HepG2 (cell line): Measurements from ENCODE around the gene PTRH2. TPM values are rescaled to one million over a fixed set of nuclear protein-coding genes. Genes with fewer than 3 reads are reported as not detected.

Experiments
- AGO1 ChIP-seq: fragments of 200-400 bp; formaldehyde crosslinking; IDR thresholded peaks from 2 replicates; pipeline ENCODE4 v1.6.1; 2017; ENCODE audit warnings: mild to moderate bottlenecking, low read depth, low read length, moderate library complexity; ENCODE audit not compliant: poor library complexity, severe bottlenecking
- CBX1 ChIP-seq: IDR thresholded peaks from one replicate; pipeline ENCODE4 v1.6.1; 2016; ENCODE audit warnings: antibody characterized with exemption, low read depth
- JDP2 ChIP-seq: sonication (generic); formaldehyde crosslinking; IDR thresholded peaks from 2 replicates; pipeline ENCODE4 v1.8.1; 2022; ENCODE audit warnings: missing genetic modification reagents, borderline replicate concordance
- KDM4B ChIP-seq: sonication (generic); formaldehyde crosslinking; IDR thresholded peaks from 2 replicates; pipeline ENCODE4 v1.4.0; 2020; ENCODE audit warnings: missing genetic modification reagents
- KLF6 ChIP-seq: IDR thresholded peaks from 2 replicates; pipeline ENCODE4 v1.8.0; 2016; ENCODE audit warnings: missing biosample characterization, missing genetic modification reagents
- MAFG ChIP-seq: sonication (generic); formaldehyde crosslinking; IDR thresholded peaks from 2 replicates; pipeline ENCODE4 v1.5.1; 2020; ENCODE audit warnings: mild to moderate bottlenecking, missing genetic modification reagents
- MED1 ChIP-seq: sonication (generic); formaldehyde crosslinking; IDR thresholded peaks from 2 replicates; pipeline ENCODE4 v1.4.0; 2020; ENCODE audit warnings: missing genetic modification reagents
- PITX1 ChIP-seq: sonication (generic); formaldehyde crosslinking; IDR thresholded peaks from 2 replicates; pipeline ENCODE4 v1.5.1; 2020; ENCODE audit warnings: mild to moderate bottlenecking, missing genetic modification reagents
- PLRG1 ChIP-seq: fragments of 450-650 bp; conservative IDR thresholded peaks from 2 replicates; pipeline ENCODE4 v1.6.1; 2016
- SMARCE1 ChIP-seq: fragments of 450-650 bp; IDR thresholded peaks from 2 replicates; pipeline ENCODE4 v1.6.1; 2017; ENCODE audit warnings: borderline replicate concordance
- TARDBP ChIP-seq: sonication (generic); formaldehyde crosslinking; IDR thresholded peaks from 2 replicates; pipeline ENCODE4 v1.8.0; 2022; ENCODE audit warnings: mild to moderate bottlenecking, missing genetic modification reagents
- THAP8 ChIP-seq: sonication (generic); formaldehyde crosslinking; IDR thresholded peaks from 2 replicates; pipeline ENCODE4 v1.5.1; 2020; ENCODE audit warnings: missing genetic modification reagents, mild to moderate bottlenecking, borderline replicate concordance
- ZBTB42 ChIP-seq: sonication (generic); formaldehyde crosslinking; IDR thresholded peaks from 2 replicates; pipeline ENCODE4 v1.5.0; 2020; ENCODE audit warnings: mild to moderate bottlenecking, missing genetic modification reagents
- ZFP36 ChIP-seq: fragments of 150-350 bp; IDR thresholded peaks from 2 replicates; pipeline ENCODE4 v1.6.1; 2018; ENCODE audit warnings: borderline replicate concordance, low read length, low read depth; ENCODE audit not compliant: partially characterized antibody
- ZNF136 ChIP-seq: sonication (generic); formaldehyde crosslinking; IDR thresholded peaks from 2 replicates; pipeline ENCODE4 v1.8.1; 2022; ENCODE audit warnings: low read depth, mild to moderate bottlenecking, moderate library complexity, missing genetic modification reagents
- ZNF558 ChIP-seq: sonication (generic); formaldehyde crosslinking; IDR thresholded peaks from 2 replicates; pipeline ENCODE4 v1.9.0; 2022; ENCODE audit warnings: mild to moderate bottlenecking, missing genetic modification reagents, borderline replicate concordance
- ZNF639 ChIP-seq: conservative IDR thresholded peaks from 2 replicates; pipeline ENCODE4 v1.6.1; 2018; ENCODE audit warnings: missing genetic modification reagents
- ZNF761 ChIP-seq: sonication (generic); formaldehyde crosslinking; conservative IDR thresholded peaks from 2 replicates; pipeline ENCODE4 v1.4.0; 2020; ENCODE audit warnings: mild to moderate bottlenecking, missing genetic modification reagents
- ZSCAN22 ChIP-seq: sonication (generic); formaldehyde crosslinking; IDR thresholded peaks from 2 replicates; pipeline ENCODE4 v1.4.0; 2020; ENCODE audit warnings: mild to moderate bottlenecking, missing genetic modification reagents
- polyA plus RNA-seq, 8 experiments: library from polyadenylated mRNA; depleted of rRNA in 3 of 8; stranded (reverse) in 7 of 8; unstranded in 1 of 8; fragments of >200 nt; fragmentation: Illumina TruSeq in 4 of 8; extraction: Trizol in 4 of 8; gene quantifications; 2 replicates each; pipeline versions ENCODE4 v1.2.1 to v1.2.3, GENCODE V29; 2011 to 2016; ENCODE audit warnings: low read depth in 4 of 8, missing spikeins in 1 of 8, mixed read lengths in 1 of 8; ENCODE audit not compliant: insufficient read depth in 1 of 8
- total RNA-seq, 5 experiments: library from RNA; depleted of rRNA; stranded (reverse); fragments of >200 nt; fragmentation: Illumina TruSeq; extraction: Trizol; gene quantifications; 2 replicates each; pipeline ENCODE4 v1.2.3, GENCODE V29; 2016; ENCODE audit warnings: low read depth in 1 of 5
- TF ChIP-seq, protein P1 (sequence below): IDR thresholded peaks from 2 replicates; pipeline ENCODE4 v1.6.1; 2012; ENCODE audit warnings: inconsistent platforms
- TF ChIP-seq, protein P2 (sequence below): sonication (generic); formaldehyde crosslinking; IDR thresholded peaks from 2 replicates; pipeline ENCODE4 v1.4.0; 2020; ENCODE audit warnings: mild to moderate bottlenecking, missing genetic modification reagents
- TF ChIP-seq, protein P3 (sequence below): sonication (generic); formaldehyde crosslinking; IDR thresholded peaks from 2 replicates; pipeline ENCODE4 v1.8.0; 2022; ENCODE audit warnings: mild to moderate bottlenecking, missing genetic modification reagents; ENCODE audit not compliant: insufficient replicate concordance
- TF ChIP-seq, protein P4 (sequence below): sonication (generic); formaldehyde crosslinking; IDR thresholded peaks from 2 replicates; pipeline ENCODE4 v1.5.0; 2020; ENCODE audit warnings: mild to moderate bottlenecking, low read depth, missing genetic modification reagents, borderline replicate concordance
- TF ChIP-seq, protein P5 (sequence below): sonication (generic); formaldehyde crosslinking; IDR thresholded peaks from 2 replicates; pipeline ENCODE4 v1.4.0; 2020; ENCODE audit warnings: missing genetic modification reagents

Gene PTRH2
- total and polyA plus RNA-seq, 2 of the 13 experiments (the other 11 are each of a cell fraction or from before 2014, with no cell fraction given) = 67.7 to 83.3 TPM

DNA sequence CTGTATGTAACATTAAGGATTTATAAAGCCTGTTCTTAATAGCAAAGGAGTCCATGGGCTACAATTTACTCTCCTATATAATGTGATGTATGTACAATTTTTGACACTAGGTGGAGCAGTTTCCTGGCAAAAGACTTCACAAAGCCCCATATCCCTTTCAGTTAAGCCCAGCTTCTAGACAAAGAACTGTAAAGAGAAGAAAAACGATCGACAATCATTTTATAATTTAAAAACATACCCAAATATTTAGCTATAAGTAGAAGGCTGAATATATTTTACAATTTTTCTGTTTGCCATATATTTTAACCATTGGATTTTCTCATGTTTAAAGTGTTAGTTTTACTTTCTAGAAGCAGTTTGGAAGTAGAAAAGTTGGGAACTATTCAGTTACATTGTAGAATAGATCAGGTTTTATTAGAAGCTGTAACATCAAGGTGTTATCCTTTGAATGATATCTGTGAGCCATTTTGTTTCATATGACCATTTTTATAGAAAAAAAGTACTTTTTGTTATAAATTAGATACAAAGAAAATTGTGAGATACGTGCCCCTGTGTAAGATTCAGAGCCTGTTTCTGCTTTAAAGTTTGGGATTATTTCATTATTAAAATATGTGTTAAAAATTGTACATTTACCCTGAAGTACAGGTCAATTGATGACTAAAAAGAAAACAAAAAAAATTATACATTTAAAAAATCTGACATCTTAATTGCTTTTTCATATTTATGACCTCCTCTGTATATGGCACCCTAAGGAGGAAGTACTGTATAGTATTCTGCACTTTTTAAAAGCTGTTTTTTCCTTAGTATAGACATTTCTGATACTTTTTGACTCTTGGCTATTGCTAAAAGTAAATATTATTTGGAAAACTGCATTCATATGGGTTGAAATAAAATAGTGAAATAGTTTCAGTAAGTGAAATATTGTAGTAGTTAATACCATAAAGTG lies 46.6 kb upstream of the PTRH2 start (continued):
- TF ChIP-seq THAP8 (CRISPR knock-in tag) = no peak
- TF ChIP-seq PLRG1 = no peak
- no peak for TF ChIP-seq PITX1 (CRISPR knock-in tag)
- TF ChIP-seq TARDBP (CRISPR knock-in tag) = peak; percentile 28; the same call in 1 of the 2 replicates
- TF ChIP-seq SMARCE1 = no peak
- no peak for TF ChIP-seq ZNF136 (CRISPR knock-in tag)
- TF ChIP-seq ZSCAN22 = no peak
- TF ChIP-seq, protein P1, sequence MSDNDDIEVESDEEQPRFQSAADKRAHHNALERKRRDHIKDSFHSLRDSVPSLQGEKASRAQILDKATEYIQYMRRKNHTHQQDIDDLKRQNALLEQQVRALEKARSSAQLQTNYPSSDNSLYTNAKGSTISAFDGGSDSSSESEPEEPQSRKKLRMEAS = no peak
- 0 out of 2 replicates have a peak, but pooled peaks have one; percentile 25 for TF ChIP-seq KLF6 (CRISPR knock-in tag)
- TF ChIP-seq ZFP36 = no peak
- TF ChIP-seq, protein P2, sequence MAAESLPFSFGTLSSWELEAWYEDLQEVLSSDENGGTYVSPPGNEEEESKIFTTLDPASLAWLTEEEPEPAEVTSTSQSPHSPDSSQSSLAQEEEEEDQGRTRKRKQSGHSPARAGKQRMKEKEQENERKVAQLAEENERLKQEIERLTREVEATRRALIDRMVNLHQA (CRISPR knock-in tag) = no peak
- peak; percentile 43 for TF ChIP-seq MED1
- no peak for TF ChIP-seq ZNF639
- TF ChIP-seq MAFG (CRISPR knock-in tag) = no peak
- no peak for TF ChIP-seq KDM4B (CRISPR knock-in tag)
- TF ChIP-seq ZNF761 (CRISPR knock-in tag) = no peak
- TF ChIP-seq ZBTB42 (CRISPR knock-in tag) = no peak
- TF ChIP-seq, protein P3, sequence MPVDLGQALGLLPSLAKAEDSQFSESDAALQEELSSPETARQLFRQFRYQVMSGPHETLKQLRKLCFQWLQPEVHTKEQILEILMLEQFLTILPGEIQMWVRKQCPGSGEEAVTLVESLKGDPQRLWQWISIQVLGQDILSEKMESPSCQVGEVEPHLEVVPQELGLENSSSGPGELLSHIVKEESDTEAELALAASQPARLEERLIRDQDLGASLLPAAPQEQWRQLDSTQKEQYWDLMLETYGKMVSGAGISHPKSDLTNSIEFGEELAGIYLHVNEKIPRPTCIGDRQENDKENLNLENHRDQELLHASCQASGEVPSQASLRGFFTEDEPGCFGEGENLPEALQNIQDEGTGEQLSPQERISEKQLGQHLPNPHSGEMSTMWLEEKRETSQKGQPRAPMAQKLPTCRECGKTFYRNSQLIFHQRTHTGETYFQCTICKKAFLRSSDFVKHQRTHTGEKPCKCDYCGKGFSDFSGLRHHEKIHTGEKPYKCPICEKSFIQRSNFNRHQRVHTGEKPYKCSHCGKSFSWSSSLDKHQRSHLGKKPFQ (CRISPR knock-in tag) = no peak
- no peak for TF ChIP-seq AGO1
- TF ChIP-seq, protein P4, sequence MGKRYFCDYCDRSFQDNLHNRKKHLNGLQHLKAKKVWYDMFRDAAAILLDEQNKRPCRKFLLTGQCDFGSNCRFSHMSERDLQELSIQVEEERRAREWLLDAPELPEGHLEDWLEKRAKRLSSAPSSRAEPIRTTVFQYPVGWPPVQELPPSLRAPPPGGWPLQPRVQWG (CRISPR knock-in tag) = no peak
- TF ChIP-seq JDP2 (CRISPR knock-in tag) = no peak
- TF ChIP-seq, protein P5, sequence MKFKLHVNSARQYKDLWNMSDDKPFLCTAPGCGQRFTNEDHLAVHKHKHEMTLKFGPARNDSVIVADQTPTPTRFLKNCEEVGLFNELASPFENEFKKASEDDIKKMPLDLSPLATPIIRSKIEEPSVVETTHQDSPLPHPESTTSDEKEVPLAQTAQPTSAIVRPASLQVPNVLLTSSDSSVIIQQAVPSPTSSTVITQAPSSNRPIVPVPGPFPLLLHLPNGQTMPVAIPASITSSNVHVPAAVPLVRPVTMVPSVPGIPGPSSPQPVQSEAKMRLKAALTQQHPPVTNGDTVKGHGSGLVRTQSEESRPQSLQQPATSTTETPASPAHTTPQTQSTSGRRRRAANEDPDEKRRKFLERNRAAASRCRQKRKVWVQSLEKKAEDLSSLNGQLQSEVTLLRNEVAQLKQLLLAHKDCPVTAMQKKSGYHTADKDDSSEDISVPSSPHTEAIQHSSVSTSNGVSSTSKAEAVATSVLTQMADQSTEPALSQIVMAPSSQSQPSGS = no peak
- TF ChIP-seq CBX1 = no peak
- no peak for TF ChIP-seq ZNF558 (CRISPR knock-in tag)
